Activated CD8-positive, alpha-beta memory T cell treated with anti-CD3 and anti-CD28 coated beads, Interleukin-2, amount 10 ng/mL, durations not matched to agents 7 days and 5 days (primary cell): Measurements from ENCODE around the gene POLR1C. TPM values are rescaled to one million over a fixed set of nuclear protein-coding genes. Genes with fewer than 3 reads are reported as not detected.
"Not testable (repeated sequence)": the region's sequence is repeated elsewhere in the genome, so short reads cannot be mapped to it uniquely, and the experiment has no call there.

Experiments used
- ATAC-seq: fragments of 150-1000 bp; cut with Tn5 transposase; one replicate; pipeline ENCODE4 v1.10.0; 2021; ENCODE audit warnings: moderate library complexity
- CTCF ChIA-PET: fragments of 350-600 bp; sonication (Branson Sonifier 250); formaldehyde crosslinking; loops from one replicate; lab custom pipeline; 2021; ENCODE audit warnings: antibody characterized with exemption; lab: Charles Lee
- DNase-seq: peaks from one replicate; pipeline ENCODE4 v3.0.0-alpha.2; 2020
- H3K27ac Mint-ChIP-seq: one replicate; pipeline ENCODE4 v1.8.0; 2021; ENCODE audit warnings: mild to moderate bottlenecking, mixed read lengths
- H3K27me3 Mint-ChIP-seq: one replicate; pipeline ENCODE4 v1.8.0; 2021; ENCODE audit warnings: mixed read lengths
- H3K36me3 Mint-ChIP-seq: one replicate; pipeline ENCODE4 v1.8.0; 2021; ENCODE audit warnings: mild to moderate bottlenecking, mixed read lengths
- H3K4me1 Mint-ChIP-seq: one replicate; pipeline ENCODE4 v1.8.0; 2021; ENCODE audit warnings: mixed read lengths
- H3K4me3 Mint-ChIP-seq: one replicate; pipeline ENCODE4 v1.8.0; 2021; ENCODE audit warnings: mild to moderate bottlenecking, moderate library complexity, mixed read lengths
- H3K9me3 Mint-ChIP-seq: one replicate; pipeline ENCODE4 v1.8.0; 2022; ENCODE audit warnings: low read depth, mixed read lengths
- total RNA-seq, 2 experiments: library from RNA; stranded (reverse); gene quantifications; one replicate each; pipeline ENCODE4 v1.2.3, GENCODE V29; 2021

Gene POLR1C
- total RNA-seq, 2 experiments from 2014 or later, result 30.8 to 48.2 TPM

GRCh38 chr6:43496370-43497128 lies 20.3 kb upstream of the POLR1C start:
- H3K27me3 Mint-ChIP-seq, result no peaks in the 10 kb centered on the region
- peaks cover 2% of the 10 kb centered on the region for H3K36me3 Mint-ChIP-seq
- no peak for ATAC-seq
- no peak for DNase-seq
- H3K4me1 Mint-ChIP-seq, result peaks cover 15% of the 10 kb centered on the region
- no peaks in the 10 kb centered on the region for H3K9me3 Mint-ChIP-seq
- CTCF ChIA-PET, result interaction anchor here (0.9 to 5.5 kb wide), 5 partner anchors 11 to 244 kb away, joined by 3 to 37 read pairs (median 4); partner anchors contain the start of gene ABCC10
- H3K27ac Mint-ChIP-seq, result no peak overlapping the region
- H3K4me3 Mint-ChIP-seq, result no peak overlapping the region

GRCh38 chr6:43497129-43497396 lies 19.8 kb upstream of the POLR1C start:
- Mint-ChIP-seq H3K36me3 (peaks cover 5% of the 10 kb centered on the region), H3K4me1 (peaks cover 15% of the 10 kb centered on the region), H3K4me3 (no peak overlapping the region), H3K9me3 (no peaks in the 10 kb centered on the region), H3K27me3 (no peaks in the 10 kb centered on the region), H3K27ac (no peak overlapping the region)
- DNase-seq (no peak), ATAC-seq (no peak)
- CTCF ChIA-PET, result interaction anchor here (0.9 to 5.5 kb wide), 4 partner anchors 10 to 235 kb away, joined by 3 to 37 read pairs (median 4); partner anchors contain the start of gene ABCC10

GRCh38 chr6:43497689-43498088 lies 19.2 kb upstream of the POLR1C start:
- peaks cover 15% of the 10 kb centered on the region for H3K4me1 Mint-ChIP-seq

GRCh38 chr6:43498291-43498690 lies 18.6 kb upstream of the POLR1C start:
- not testable (repeated sequence) for H3K27ac Mint-ChIP-seq, DNase-seq, H3K9me3 Mint-ChIP-seq, H3K4me3 Mint-ChIP-seq, H3K27me3 Mint-ChIP-seq, H3K36me3 Mint-ChIP-seq, ATAC-seq
- CTCF ChIA-PET, result interaction anchor here (0.5 to 2.4 kb wide), 3 partner anchors 9 to 191 kb away, joined by 3 to 13 read pairs (median 3); no protein-coding TSS in a partner anchor
- H3K4me1 Mint-ChIP-seq, result peaks cover 15% of the 10 kb centered on the region

More at GRCh38 chr6:43497689-43498088, 19.2 kb upstream of the POLR1C start:
- DNase-seq, result no peak
- no peaks in the 10 kb centered on the region for H3K27me3 Mint-ChIP-seq
- H3K4me3 Mint-ChIP-seq, result no peak overlapping the region
- H3K36me3 Mint-ChIP-seq, result peaks cover 8% of the 10 kb centered on the region
- H3K27ac Mint-ChIP-seq, result no peak overlapping the region
- CTCF ChIA-PET, result interaction anchor here (0.6 to 2.4 kb wide), 3 partner anchors 9 to 70 kb away, joined by 3 to 13 read pairs (median 4); partner anchors contain the start of gene ABCC10
- H3K9me3 Mint-ChIP-seq, result no peaks in the 10 kb centered on the region
- no peak for ATAC-seq

- no peak for DNase-seq
- H3K27me3 Mint-ChIP-seq, result no peaks in the 10 kb centered on the region
- no peaks in the 10 kb centered on the region for H3K9me3 Mint-ChIP-seq
- H3K36me3 Mint-ChIP-seq, result peaks cover 12% of the 10 kb centered on the region
- no peak for ATAC-seq
- CTCF ChIA-PET, result interaction anchor here (2.2 to 2.4 kb wide), 2 partner anchors 8 to 45 kb away, joined by 7 to 13 read pairs; partner anchors contain the start of gene DLK2
- no peak overlapping the region for H3K4me3 Mint-ChIP-seq
- peaks cover 11% of the 10 kb centered on the region for H3K4me1 Mint-ChIP-seq
- H3K27ac Mint-ChIP-seq, result no peak overlapping the region
Measured at GRCh38 chr6:43499028-43499815, 17.7 kb upstream of the POLR1C start.

- no peaks in the 10 kb centered on the region for H3K27me3 Mint-ChIP-seq
- no peak overlapping the region for H3K4me3 Mint-ChIP-seq
- DNase-seq (no peak), ATAC-seq (no peak)
- H3K9me3 Mint-ChIP-seq, result no peaks in the 10 kb centered on the region
- no peak overlapping the region for H3K27ac Mint-ChIP-seq
- peaks cover 12% of the 10 kb centered on the region for H3K36me3 Mint-ChIP-seq
- CTCF ChIA-PET, result interaction anchor here (1.1 to 2.2 kb wide), 2 partner anchors 13 to 46 kb away, joined by 3 to 7 read pairs; partner anchors contain the start of gene DLK2
- H3K4me1 Mint-ChIP-seq, result peaks cover under 1% of the 10 kb centered on the region
Measured at GRCh38 chr6:43500921-43501320, 16.0 kb upstream of the POLR1C start.

GRCh38 chr6:43502666-43503065 lies 14.2 kb upstream of the POLR1C start:
- DNase-seq (no peak), ATAC-seq (no peak)
- CTCF ChIA-PET, result interaction anchor here (0.7 to 1.6 kb wide), 4 partner anchors 7 to 195 kb away, joined by 3 to 5 read pairs (median 4); partner anchors contain the start of genes CRIP3, DLK2, POLR1C and YIPF3
- H3K4me1 Mint-ChIP-seq, result peaks cover 8% of the 10 kb centered on the region
- H3K4me3 Mint-ChIP-seq, result no peak overlapping the region
- peaks cover 1% of the 10 kb centered on the region for H3K27me3 Mint-ChIP-seq
- H3K9me3 Mint-ChIP-seq, result no peaks in the 10 kb centered on the region
- H3K27ac Mint-ChIP-seq, result no peak overlapping the region
- peaks cover 12% of the 10 kb centered on the region for H3K36me3 Mint-ChIP-seq

GRCh38 chr6:43503443-43503842 lies 13.4 kb upstream of the POLR1C start:
- Mint-ChIP-seq H3K27ac (no peak overlapping the region), H3K36me3 (peaks cover 12% of the 10 kb centered on the region), H3K27me3 (peaks cover 8% of the 10 kb centered on the region), H3K4me1 (peaks cover 8% of the 10 kb centered on the region), H3K4me3 (no peak overlapping the region), H3K9me3 (no peaks in the 10 kb centered on the region)
- CTCF ChIA-PET, result interaction anchor here (0.7 to 5.0 kb wide), 6 partner anchors 8 to 240 kb away, joined by 3 to 34 read pairs (median 3); partner anchors contain the start of genes CRIP3, DLK2, POLR1C and YIPF3
- no peak for ATAC-seq
- DNase-seq, result no peak

GRCh38 chr6:43504756-43505593 lies 11.9 kb upstream of the POLR1C start:
- peak overlapping the region; percentile 52 for H3K27ac Mint-ChIP-seq
- H3K4me3 Mint-ChIP-seq, result no peak overlapping the region
- no peaks in the 10 kb centered on the region for H3K9me3 Mint-ChIP-seq
- DNase-seq, result no peak
- H3K36me3 Mint-ChIP-seq, result peaks cover 14% of the 10 kb centered on the region
- H3K4me1 Mint-ChIP-seq, result peaks cover 15% of the 10 kb centered on the region
- no peak for ATAC-seq
- H3K27me3 Mint-ChIP-seq, result peaks cover 18% of the 10 kb centered on the region
- CTCF ChIA-PET, result interaction anchor here (0.9 to 5.8 kb wide), 15 partner anchors 12 to 492 kb away, joined by 3 to 48 read pairs (median 8); partner anchors contain the start of genes DLK2, MEA1, POLR1C and TJAP1

GRCh38 chr6:43505718-43506117 lies 11.2 kb upstream of the POLR1C start:
- ATAC-seq (no peak), DNase-seq (no peak)
- CTCF ChIA-PET, result interaction anchor here (0.9 to 5.8 kb wide), 33 partner anchors 7 to 492 kb away, joined by 3 to 48 read pairs (median 7); partner anchors contain the start of genes ABCC10, CRIP3, DLK2 and DNPH1
- H3K27me3 Mint-ChIP-seq, result peaks cover 18% of the 10 kb centered on the region
- peaks cover 13% of the 10 kb centered on the region for H3K36me3 Mint-ChIP-seq
- H3K4me3 Mint-ChIP-seq, result no peak overlapping the region
- H3K27ac Mint-ChIP-seq, result peak overlapping the region; percentile 65
- H3K9me3 Mint-ChIP-seq, result no peaks in the 10 kb centered on the region
- H3K4me1 Mint-ChIP-seq, result peaks cover 17% of the 10 kb centered on the region

GRCh38 chr6:43506171-43506570 lies 10.7 kb upstream of the POLR1C start:
- Mint-ChIP-seq H3K9me3 (no peaks in the 10 kb centered on the region), H3K27ac (peak overlapping the region; percentile 65), H3K4me1 (peaks cover 17% of the 10 kb centered on the region), H3K4me3 (no peak overlapping the region), H3K27me3 (peaks cover 18% of the 10 kb centered on the region), H3K36me3 (peaks cover 13% of the 10 kb centered on the region)
- CTCF ChIA-PET, result interaction anchor here (0.6 to 5.8 kb wide), 36 partner anchors 8 to 513 kb away, joined by 3 to 48 read pairs (median 6); partner anchors contain the start of genes ABCC10, CRIP3, DLK2 and DNPH1
- no peak for DNase-seq
- ATAC-seq, result no peak
